HepG2 (cell line): ENCODE results near the gene TRAF5.

Source experiments
- FOSL1 ChIP-seq: sonication (generic); formaldehyde crosslinking; IDR thresholded peaks from 2 replicates; pipeline ENCODE4 v1.9.0; 2021; ENCODE audit warnings: missing genetic modification reagents, borderline replicate concordance
- MAZ ChIP-seq, 2 experiments: sonication (generic) in 1 of 2; formaldehyde crosslinking in 1 of 2; IDR thresholded peaks; 2 replicates each; pipeline versions ENCODE4 v1.5.0 to v1.6.1; 2012 to 2020; ENCODE audit warnings: low read depth in 2 of 2, mild to moderate bottlenecking in 2 of 2, borderline replicate concordance in 1 of 2, improper control_type of control experiment in 1 of 2, low read length in 1 of 2, missing genetic modification reagents in 1 of 2, moderate library complexity in 1 of 2
- PTBP1 ChIP-seq: fragments of 200-400 bp; formaldehyde crosslinking; IDR thresholded peaks from 2 replicates; pipeline ENCODE4 v1.6.1; 2018; ENCODE audit warnings: low read length, low read depth; ENCODE audit not compliant: poor library complexity, severe bottlenecking
- USF2 ChIP-seq, 2 experiments: sonication (generic) in 1 of 2; formaldehyde crosslinking in 1 of 2; IDR thresholded peaks; 2 replicates each; pipeline versions ENCODE4 v1.5.1 to v1.6.1; 2011 to 2020; ENCODE audit warnings: borderline replicate concordance in 1 of 2, low read depth in 1 of 2, low read length in 1 of 2, mild to moderate bottlenecking in 1 of 2, missing genetic modification reagents in 1 of 2, moderate library complexity in 1 of 2
- ZFX ChIP-seq: sonication (generic); formaldehyde crosslinking; IDR thresholded peaks from 2 replicates; pipeline ENCODE4 v1.4.0; 2020; ENCODE audit warnings: mild to moderate bottlenecking, low read depth, missing genetic modification reagents, moderate library complexity

GRCh38 chr1:211375949-211376348 lies 49.3 kb downstream of the TRAF5 start:
- TF ChIP-seq PTBP1 (no peak), ZFX (CRISPR knock-in tag) (no peak), FOSL1 (CRISPR knock-in tag) (no peak), MAZ (IDR thresholded peaks at IDR 0.05; ENCODE audit: borderline replicate concordance, low read depth, low read length) (no peak), MAZ (CRISPR knock-in tag; IDR thresholded peaks at IDR 0.05; ENCODE audit: low read depth) (no peak), USF2 (IDR thresholded peaks at IDR 0.05; ENCODE audit: low read depth, low read length) (no peak), USF2 (CRISPR knock-in tag; IDR thresholded peaks at IDR 0.05; ENCODE audit: borderline replicate concordance) (no peak)
